GM23338 (cell line): ENCODE measurements around the gene NAALADL2. TPM values are rescaled to one million over a fixed set of nuclear protein-coding genes. Genes with fewer than 3 reads are reported as not detected.

ENCODE experiments used
- ATAC-seq: fragments of 200-7000 bp; cut with Tn5 transposase; 3 replicates; pipeline ENCODE4 v1.9.1; 2020
- DNase-seq: peaks from one replicate; pipeline ENCODE4 v3.0.0-alpha.2; 2015; ENCODE audit warnings: low spot score
- H2AFZ ChIP-seq: fragments of 200-600 bp; sonication (generic); 2 replicates; pipeline ENCODE4 v1.8.0; 2016; ENCODE audit warnings: antibody characterized with exemption, mild to moderate bottlenecking, moderate library complexity
- H3F3A ChIP-seq: fragments of 200-600 bp; sonication (generic); replicated peaks from 2 replicates; pipeline ENCODE4 v1.8.0; 2017; ENCODE audit warnings: antibody characterized with exemption, mixed run types, low read depth
- H3K27ac ChIP-seq: fragments of 200-600 bp; sonication (generic); 2 replicates; pipeline ENCODE4 v1.6.1; 2016; ENCODE audit warnings: low read depth
- H3K27me3 ChIP-seq: fragments of 200-600 bp; sonication (generic); 2 replicates; pipeline ENCODE4 v1.8.0; 2016; ENCODE audit warnings: mild to moderate bottlenecking, mixed run types, moderate library complexity; ENCODE audit not compliant: insufficient read depth
- H3K36me3 ChIP-seq: fragments of 200-600 bp; sonication (generic); 2 replicates; pipeline ENCODE4 v1.8.0; 2016; ENCODE audit warnings: mild to moderate bottlenecking; ENCODE audit not compliant: insufficient read depth
- H3K4me1 ChIP-seq: fragments of 200-600 bp; sonication (generic); 2 replicates; pipeline ENCODE4 v1.8.0; 2016; ENCODE audit warnings: mild to moderate bottlenecking, moderate library complexity; ENCODE audit not compliant: insufficient read depth
- H3K4me2 ChIP-seq: fragments of 200-600 bp; sonication (generic); 2 replicates; pipeline ENCODE4 v1.7.1; 2017; ENCODE audit warnings: mixed run types
- H3K4me3 ChIP-seq: fragments of 200-600 bp; sonication (generic); 2 replicates; pipeline ENCODE4 v1.6.1; 2016; ENCODE audit warnings: mixed run types
- H3K79me2 ChIP-seq: fragments of 200-600 bp; sonication (generic); replicated peaks from 2 replicates; pipeline ENCODE4 v1.8.0; 2017; ENCODE audit warnings: mild to moderate bottlenecking; ENCODE audit not compliant: insufficient read depth
- H3K9me2 ChIP-seq: fragments of 200-600 bp; sonication (generic); 2 replicates; pipeline ENCODE4 v1.8.0; 2017; ENCODE audit not compliant: insufficient read depth
- H4K20me1 ChIP-seq: fragments of 200-600 bp; sonication (generic); replicated peaks from 2 replicates; pipeline ENCODE4 v1.8.0; 2017; ENCODE audit warnings: mild to moderate bottlenecking; ENCODE audit not compliant: insufficient read depth
- H3K27ac Mint-ChIP-seq: 2 replicates; pipeline ENCODE4 v1.8.0; 2020; ENCODE audit warnings: inconsistent platforms, mild to moderate bottlenecking, moderate library complexity, mixed read lengths
- H3K27me3 Mint-ChIP-seq: 3 replicates; pipeline ENCODE4 v1.8.0; 2022; ENCODE audit warnings: low read depth, mild to moderate bottlenecking, moderate library complexity, mixed read lengths, inconsistent platforms; ENCODE audit not compliant: insufficient read depth, poor library complexity
- H3K36me3 Mint-ChIP-seq: 3 replicates; pipeline ENCODE4 v1.8.0; 2021; ENCODE audit warnings: low read depth, mild to moderate bottlenecking, inconsistent platforms, moderate library complexity, mixed read lengths
- H3K4me1 Mint-ChIP-seq: 3 replicates; pipeline ENCODE4 v1.8.0; 2020; ENCODE audit warnings: mild to moderate bottlenecking, inconsistent platforms, mixed read lengths
- H3K4me3 Mint-ChIP-seq: 3 replicates; pipeline ENCODE4 v1.8.0; 2021; ENCODE audit warnings: moderate library complexity, mild to moderate bottlenecking, inconsistent platforms, mixed read lengths
- H3K9me3 Mint-ChIP-seq: 3 replicates; pipeline ENCODE4 v1.8.0; 2020; ENCODE audit warnings: moderate library complexity, mild to moderate bottlenecking, inconsistent platforms, mixed read lengths
- EZH2 ChIP-seq: fragments of 200-600 bp; sonication (generic); IDR thresholded peaks from one replicate; pipeline ENCODE4 v1.8.0; 2017; ENCODE audit warnings: antibody characterized with exemption, mild to moderate bottlenecking, low read depth; ENCODE audit not compliant: unreplicated experiment
- EZH2phosphoT487 ChIP-seq: fragments of 200-600 bp; sonication (generic); IDR thresholded peaks from one replicate; pipeline ENCODE4 v1.8.1; 2018; ENCODE audit warnings: antibody characterized with exemption; ENCODE audit not compliant: unreplicated experiment
- JUNB ChIP-seq: IDR thresholded peaks from one replicate; pipeline ENCODE4 v1.6.1; 2016; ENCODE audit warnings: antibody characterized with exemption; ENCODE audit not compliant: unreplicated experiment
- NANOG ChIP-seq: IDR thresholded peaks from 2 replicates; pipeline ENCODE4 v1.6.1; 2016; ENCODE audit warnings: antibody characterized with exemption, borderline replicate concordance
- ZNF331 ChIP-seq: fragments of 250-450 bp; sonication (Bioruptor Pico); IDR thresholded peaks from 2 replicates; pipeline ENCODE4 v1.5.0; 2020; ENCODE audit warnings: low read depth, mild to moderate bottlenecking, moderate library complexity
- polyA plus RNA-seq: library from polyadenylated mRNA; unstranded; fragments of >200 nt; fragmentation: Nextera tagmentation; extraction: Ambion mirVana; gene quantifications from 2 replicates; pipeline ENCODE4 v1.2.1, GENCODE V29; 2016
- total RNA-seq: library from RNA; depleted of rRNA; stranded (reverse); fragments of >200 nt; shearing (Covaris generic); gene quantifications from 2 replicates; pipeline ENCODE4 v1.2.3, GENCODE V29; 2014
- TF ChIP-seq, protein P1 (sequence below): IDR thresholded peaks from 2 replicates; pipeline ENCODE4 v1.6.1; 2016; ENCODE audit warnings: antibody characterized with exemption
- TF ChIP-seq, protein P2 (sequence below): IDR thresholded peaks from one replicate; pipeline ENCODE4 v1.6.1; 2018; ENCODE audit warnings: antibody characterized with exemption; ENCODE audit not compliant: unreplicated experiment

Gene NAALADL2
- total and polyA plus RNA-seq, 2 experiments from 2014 or later: 1.6 to 2.6 TPM

- Histone ChIP-seq H4K20me1 (no peaks in the 10 kb centered on the region), H3K79me2 (no peaks in the 10 kb centered on the region), H3K9me2 (no peaks in the 10 kb centered on the region), H3K4me3 (no peak overlapping the region), H3K27ac (no peak overlapping the region), H3K36me3 (no peaks in the 10 kb centered on the region), H3K4me2 (no peak overlapping the region), H3F3A (no peaks in the 10 kb centered on the region), H2AFZ (no peak overlapping the region), H3K4me1 (no peaks in the 10 kb centered on the region), H3K27me3 (no peaks in the 10 kb centered on the region)
- H3K27me3 Mint-ChIP-seq: no peaks in the 10 kb centered on the region
- DNase-seq (no peak), ATAC-seq (no peak)
- H3K36me3 Mint-ChIP-seq: no peaks in the 10 kb centered on the region
- TF ChIP-seq NANOG (no peak), EZH2 (no peak), JUNB (no peak), ZNF331 (CRISPR knock-in tag) (no peak)
- peaks cover 8% of the 10 kb centered on the region; the same call in 2 of the 3 replicates for H3K4me1 Mint-ChIP-seq
- H3K4me3 Mint-ChIP-seq: no peak overlapping the region
- H3K27ac Mint-ChIP-seq: no peak overlapping the region
- H3K9me3 Mint-ChIP-seq: no peaks in the 10 kb centered on the region
Observed at GRCh38 chr3:175105066-175105465, 245.9 kb downstream of the NAALADL2 start.

DNA sequence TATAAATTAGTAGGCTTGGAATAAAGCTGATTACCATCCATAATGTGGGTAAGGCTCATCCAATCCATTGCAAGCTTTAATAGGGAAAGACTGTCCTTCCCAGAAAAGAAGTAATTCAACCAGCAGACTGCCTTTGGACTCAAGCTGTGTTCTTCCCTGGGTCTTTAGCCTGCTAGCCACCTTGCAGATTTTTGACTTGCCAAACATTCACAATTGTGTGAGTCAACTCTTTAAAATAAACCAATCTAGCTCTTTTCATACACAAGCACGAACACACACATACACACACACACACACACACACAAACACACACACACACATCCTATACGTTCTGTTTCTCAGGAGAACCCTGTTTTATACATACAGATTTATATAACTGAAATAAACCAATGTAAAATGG lies 248.1 kb downstream of the NAALADL2 start:
- Mint-ChIP-seq H3K9me3 (no peaks in the 10 kb centered on the region), H3K4me3 (no peak overlapping the region), H3K27me3 (no peaks in the 10 kb centered on the region), H3K36me3 (no peaks in the 10 kb centered on the region), H3K27ac (no peak overlapping the region), H3K4me1 (peaks cover 8% of the 10 kb centered on the region; the same call in 2 of the 3 replicates)
- H3K36me3 ChIP-seq: no peaks in the 10 kb centered on the region
- H3K9me2 ChIP-seq: no peaks in the 10 kb centered on the region
- TF ChIP-seq, protein P1, sequence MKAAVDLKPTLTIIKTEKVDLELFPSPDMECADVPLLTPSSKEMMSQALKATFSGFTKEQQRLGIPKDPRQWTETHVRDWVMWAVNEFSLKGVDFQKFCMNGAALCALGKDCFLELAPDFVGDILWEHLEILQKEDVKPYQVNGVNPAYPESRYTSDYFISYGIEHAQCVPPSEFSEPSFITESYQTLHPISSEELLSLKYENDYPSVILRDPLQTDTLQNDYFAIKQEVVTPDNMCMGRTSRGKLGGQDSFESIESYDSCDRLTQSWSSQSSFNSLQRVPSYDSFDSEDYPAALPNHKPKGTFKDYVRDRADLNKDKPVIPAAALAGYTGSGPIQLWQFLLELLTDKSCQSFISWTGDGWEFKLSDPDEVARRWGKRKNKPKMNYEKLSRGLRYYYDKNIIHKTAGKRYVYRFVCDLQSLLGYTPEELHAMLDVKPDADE: no peak
- TF ChIP-seq, protein P2, sequence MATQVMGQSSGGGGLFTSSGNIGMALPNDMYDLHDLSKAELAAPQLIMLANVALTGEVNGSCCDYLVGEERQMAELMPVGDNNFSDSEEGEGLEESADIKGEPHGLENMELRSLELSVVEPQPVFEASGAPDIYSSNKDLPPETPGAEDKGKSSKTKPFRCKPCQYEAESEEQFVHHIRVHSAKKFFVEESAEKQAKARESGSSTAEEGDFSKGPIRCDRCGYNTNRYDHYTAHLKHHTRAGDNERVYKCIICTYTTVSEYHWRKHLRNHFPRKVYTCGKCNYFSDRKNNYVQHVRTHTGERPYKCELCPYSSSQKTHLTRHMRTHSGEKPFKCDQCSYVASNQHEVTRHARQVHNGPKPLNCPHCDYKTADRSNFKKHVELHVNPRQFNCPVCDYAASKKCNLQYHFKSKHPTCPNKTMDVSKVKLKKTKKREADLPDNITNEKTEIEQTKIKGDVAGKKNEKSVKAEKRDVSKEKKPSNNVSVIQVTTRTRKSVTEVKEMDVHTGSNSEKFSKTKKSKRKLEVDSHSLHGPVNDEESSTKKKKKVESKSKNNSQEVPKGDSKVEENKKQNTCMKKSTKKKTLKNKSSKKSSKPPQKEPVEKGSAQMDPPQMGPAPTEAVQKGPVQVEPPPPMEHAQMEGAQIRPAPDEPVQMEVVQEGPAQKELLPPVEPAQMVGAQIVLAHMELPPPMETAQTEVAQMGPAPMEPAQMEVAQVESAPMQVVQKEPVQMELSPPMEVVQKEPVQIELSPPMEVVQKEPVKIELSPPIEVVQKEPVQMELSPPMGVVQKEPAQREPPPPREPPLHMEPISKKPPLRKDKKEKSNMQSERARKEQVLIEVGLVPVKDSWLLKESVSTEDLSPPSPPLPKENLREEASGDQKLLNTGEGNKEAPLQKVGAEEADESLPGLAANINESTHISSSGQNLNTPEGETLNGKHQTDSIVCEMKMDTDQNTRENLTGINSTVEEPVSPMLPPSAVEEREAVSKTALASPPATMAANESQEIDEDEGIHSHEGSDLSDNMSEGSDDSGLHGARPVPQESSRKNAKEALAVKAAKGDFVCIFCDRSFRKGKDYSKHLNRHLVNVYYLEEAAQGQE: no peak
- TF ChIP-seq EZH2phosphoT487: no peak
- no peaks in the 10 kb centered on the region for H3K27me3 ChIP-seq
- no peaks in the 10 kb centered on the region for H3K4me1 ChIP-seq
- ATAC-seq (no peak), DNase-seq (no peak)
- H3F3A ChIP-seq: no peaks in the 10 kb centered on the region
- H4K20me1 ChIP-seq: no peaks in the 10 kb centered on the region
- no peak overlapping the region for H3K27ac ChIP-seq
- H3K4me3 ChIP-seq: no peak overlapping the region
- no peak overlapping the region for H2AFZ ChIP-seq
- H3K4me2 ChIP-seq: no peak overlapping the region
- no peaks in the 10 kb centered on the region for H3K79me2 ChIP-seq
